GM23338 (cell line): ENCODE results near the gene STAT6. TPM values are rescaled to one million over a fixed set of nuclear protein-coding genes. Genes with fewer than 3 reads are reported as not detected.
A peak's percentile ranks its signal among the peaks of the same experiment; 100 is the strongest.

Experiments
- ATAC-seq: fragments of 200-7000 bp; cut with Tn5 transposase; 3 replicates; pipeline ENCODE4 v1.9.1; 2020
- DNase-seq: peaks from one replicate; pipeline ENCODE4 v3.0.0-alpha.2; 2015; ENCODE audit warnings: low spot score
- H2AFZ ChIP-seq: fragments of 200-600 bp; sonication (generic); 2 replicates; pipeline ENCODE4 v1.8.0; 2016; ENCODE audit warnings: antibody characterized with exemption, mild to moderate bottlenecking, moderate library complexity
- H3F3A ChIP-seq: fragments of 200-600 bp; sonication (generic); replicated peaks from 2 replicates; pipeline ENCODE4 v1.8.0; 2017; ENCODE audit warnings: antibody characterized with exemption, mixed run types, low read depth
- H3K27ac ChIP-seq: fragments of 200-600 bp; sonication (generic); 2 replicates; pipeline ENCODE4 v1.6.1; 2016; ENCODE audit warnings: low read depth
- H3K27me3 ChIP-seq: fragments of 200-600 bp; sonication (generic); 2 replicates; pipeline ENCODE4 v1.8.0; 2016; ENCODE audit warnings: mild to moderate bottlenecking, mixed run types, moderate library complexity; ENCODE audit not compliant: insufficient read depth
- H3K36me3 ChIP-seq: fragments of 200-600 bp; sonication (generic); 2 replicates; pipeline ENCODE4 v1.8.0; 2016; ENCODE audit warnings: mild to moderate bottlenecking; ENCODE audit not compliant: insufficient read depth
- H3K4me1 ChIP-seq: fragments of 200-600 bp; sonication (generic); 2 replicates; pipeline ENCODE4 v1.8.0; 2016; ENCODE audit warnings: mild to moderate bottlenecking, moderate library complexity; ENCODE audit not compliant: insufficient read depth
- H3K4me2 ChIP-seq: fragments of 200-600 bp; sonication (generic); 2 replicates; pipeline ENCODE4 v1.7.1; 2017; ENCODE audit warnings: mixed run types
- H3K4me3 ChIP-seq: fragments of 200-600 bp; sonication (generic); 2 replicates; pipeline ENCODE4 v1.6.1; 2016; ENCODE audit warnings: mixed run types
- H3K79me2 ChIP-seq: fragments of 200-600 bp; sonication (generic); replicated peaks from 2 replicates; pipeline ENCODE4 v1.8.0; 2017; ENCODE audit warnings: mild to moderate bottlenecking; ENCODE audit not compliant: insufficient read depth
- H3K9me2 ChIP-seq: fragments of 200-600 bp; sonication (generic); 2 replicates; pipeline ENCODE4 v1.8.0; 2017; ENCODE audit not compliant: insufficient read depth
- H4K20me1 ChIP-seq: fragments of 200-600 bp; sonication (generic); replicated peaks from 2 replicates; pipeline ENCODE4 v1.8.0; 2017; ENCODE audit warnings: mild to moderate bottlenecking; ENCODE audit not compliant: insufficient read depth
- H3K27ac Mint-ChIP-seq: 2 replicates; pipeline ENCODE4 v1.8.0; 2020; ENCODE audit warnings: inconsistent platforms, mild to moderate bottlenecking, moderate library complexity, mixed read lengths
- H3K27me3 Mint-ChIP-seq: 3 replicates; pipeline ENCODE4 v1.8.0; 2022; ENCODE audit warnings: low read depth, mild to moderate bottlenecking, moderate library complexity, mixed read lengths, inconsistent platforms; ENCODE audit not compliant: insufficient read depth, poor library complexity
- H3K36me3 Mint-ChIP-seq: 3 replicates; pipeline ENCODE4 v1.8.0; 2021; ENCODE audit warnings: low read depth, mild to moderate bottlenecking, inconsistent platforms, moderate library complexity, mixed read lengths
- H3K4me1 Mint-ChIP-seq: 3 replicates; pipeline ENCODE4 v1.8.0; 2020; ENCODE audit warnings: mild to moderate bottlenecking, inconsistent platforms, mixed read lengths
- H3K4me3 Mint-ChIP-seq: 3 replicates; pipeline ENCODE4 v1.8.0; 2021; ENCODE audit warnings: moderate library complexity, mild to moderate bottlenecking, inconsistent platforms, mixed read lengths
- H3K9me3 Mint-ChIP-seq: 3 replicates; pipeline ENCODE4 v1.8.0; 2020; ENCODE audit warnings: moderate library complexity, mild to moderate bottlenecking, inconsistent platforms, mixed read lengths
- CREB1 ChIP-seq: fragments of 250-450 bp; sonication (Bioruptor Pico); IDR thresholded peaks from 2 replicates; pipeline ENCODE4 v1.5.0; 2020; ENCODE audit warnings: low read depth, mild to moderate bottlenecking, moderate library complexity
- EZH2 ChIP-seq: fragments of 200-600 bp; sonication (generic); IDR thresholded peaks from one replicate; pipeline ENCODE4 v1.8.0; 2017; ENCODE audit warnings: antibody characterized with exemption, mild to moderate bottlenecking, low read depth; ENCODE audit not compliant: unreplicated experiment
- JUNB ChIP-seq: IDR thresholded peaks from one replicate; pipeline ENCODE4 v1.6.1; 2016; ENCODE audit warnings: antibody characterized with exemption; ENCODE audit not compliant: unreplicated experiment
- ZNF462 ChIP-seq: fragments of 250-450 bp; sonication (Bioruptor Pico); IDR thresholded peaks from 2 replicates; pipeline ENCODE4 v1.5.0; 2020; ENCODE audit warnings: mild to moderate bottlenecking, moderate library complexity
- polyA plus RNA-seq: library from polyadenylated mRNA; unstranded; fragments of >200 nt; fragmentation: Nextera tagmentation; extraction: Ambion mirVana; gene quantifications from 2 replicates; pipeline ENCODE4 v1.2.1, GENCODE V29; 2016
- total RNA-seq: library from RNA; depleted of rRNA; stranded (reverse); fragments of >200 nt; shearing (Covaris generic); gene quantifications from 2 replicates; pipeline ENCODE4 v1.2.3, GENCODE V29; 2014

Gene STAT6
- total and polyA plus RNA-seq, 2 experiments from 2014 or later: 14.3 to 28.1 TPM

GRCh38 chr12:57087010-57087690, 24.0 kb downstream of the STAT6 start:
- H3K27ac ChIP-seq: peak overlapping the region; percentile 99
- TF ChIP-seq CREB1 (CRISPR knock-in tag) (no peak), EZH2 (no peak), JUNB (no peak), ZNF462 (CRISPR knock-in tag) (no peak)
- DNase-seq: peak; percentile 85
- peaks cover 9% of the 10 kb centered on the region; the same call in 1 of the 2 replicates for H3F3A ChIP-seq
- peak overlapping the region; percentile 88 for H3K27ac Mint-ChIP-seq
- peaks cover 16% of the 10 kb centered on the region for H3K36me3 Mint-ChIP-seq
- peak overlapping the region; percentile 100 for H3K4me2 ChIP-seq
- H2AFZ ChIP-seq: peak overlapping the region; percentile 52; the same call in 1 of the 2 replicates
- no peaks in the 10 kb centered on the region for H3K36me3 ChIP-seq
- H3K4me1 ChIP-seq: peaks cover 10% of the 10 kb centered on the region
- no peaks in the 10 kb centered on the region for H3K27me3 ChIP-seq
- peak; percentile 50 for ATAC-seq
- no peaks in the 10 kb centered on the region for H3K9me2 ChIP-seq
- H3K4me3 ChIP-seq: peak overlapping the region; percentile 77
- no peaks in the 10 kb centered on the region for H3K9me3 Mint-ChIP-seq
- no peaks in the 10 kb centered on the region; the same call in 1 of the 2 replicates for H4K20me1 ChIP-seq
- peaks cover 20% of the 10 kb centered on the region for H3K27me3 Mint-ChIP-seq
- H3K79me2 ChIP-seq: peaks cover 8% of the 10 kb centered on the region; the same call in 1 of the 2 replicates
- H3K4me3 Mint-ChIP-seq: peak overlapping the region; percentile 78
- peaks cover 30% of the 10 kb centered on the region for H3K4me1 Mint-ChIP-seq
